Stomach (tissue), 9 donors: Measurements from ENCODE around the gene SSR4. TPM values are rescaled to one million over a fixed set of nuclear protein-coding genes. Genes with fewer than 3 reads are reported as not detected.

ENCODE experiments used
- DNase-seq, 2 donors: peaks; one replicate each; pipeline versions ENCODE4 v3.0.0 to v3.0.0-alpha.2; 2013 to 2019
- H3K27ac ChIP-seq, 5 donors: fragments of 200-600 bp in 4 of 5; sonication (generic) in 4 of 5; one replicate each; pipeline ENCODE4 v1.5.1; 2013 to 2019; ENCODE audit warnings: mild to moderate bottlenecking in 1 of 5, moderate library complexity in 1 of 5
- H3K27me3 ChIP-seq, 3 donors: fragments of 200-600 bp; sonication (generic); one replicate each; pipeline ENCODE4 v1.5.1; 2017 to 2019; ENCODE audit warnings: mixed run types in 1 of 3
- H3K36me3 ChIP-seq, 4 donors: fragments of 200-600 bp; sonication (generic); 1 replicate in 3 of 4; 2 replicates in 1 of 4; pipeline ENCODE4 v1.5.1; 2016 to 2019
- H3K4me1 ChIP-seq, 4 donors: fragments of 200-600 bp; sonication (generic); one replicate each; pipeline ENCODE4 v1.5.1; 2016 to 2019
- H3K4me3 ChIP-seq, 4 donors: fragments of 200-600 bp; sonication (generic) in 3 of 4; one replicate each; pipeline ENCODE4 v1.5.1; 2016 to 2019; ENCODE audit warnings: mild to moderate bottlenecking in 1 of 4
- H3K9me3 ChIP-seq, 4 donors: fragments of 200-600 bp; sonication (generic); one replicate each; pipeline ENCODE4 v1.5.1; 2016 to 2019
- CTCF ChIP-seq, 7 experiments: fragments of 450-650 bp in 4 of 7; fragments of 200-600 bp in 3 of 7; sonication (generic) in 3 of 7; IDR thresholded peaks; one replicate each; pipeline ENCODE4 v1.5.1; 2016 to 2019; ENCODE audit warnings: antibody characterized with exemption in 7 of 7, control low read depth in 2 of 7, mild to moderate bottlenecking in 1 of 7
- EP300 ChIP-seq: sonication (generic); formaldehyde crosslinking; IDR thresholded peaks from one replicate; pipeline ENCODE4 v1.6.1; 2017; ENCODE audit warnings: antibody characterized with exemption
- POLR2A ChIP-seq, 4 donors: fragments of 450-650 bp; IDR thresholded peaks; one replicate each; pipeline ENCODE4 v1.6.1; 2016; ENCODE audit warnings: antibody characterized with exemption in 4 of 4, control low read depth in 2 of 4, mild to moderate bottlenecking in 1 of 4, moderate library complexity in 1 of 4
- POLR2AphosphoS5 ChIP-seq, 3 donors: sonication (generic); formaldehyde crosslinking; IDR thresholded peaks; one replicate each; pipeline ENCODE4 v1.6.1; 2016; ENCODE audit warnings: antibody characterized with exemption in 3 of 3
- WGBS, 5 donors: extraction: QIAGEN DNeasy Blood & Tissue Kit in 3 of 5; methylation state at CpG; one replicate each; pipeline versions ENCODE4 v1.1.5 to v1.1.7; 2013 to 2018; 5-methylcytosine and 5-hydroxymethylcytosine counted together
- intact Hi-C: fragments of 100-400 bp; cut with DNase I; formaldehyde crosslinking; loops from one replicate; pipeline ENCODE4 v1.15.1; 2023; ENCODE audit warnings: low total_unique reads
- polyA plus RNA-seq, 3 donors: library from polyadenylated mRNA; stranded (reverse); fragments of 200-250 nt; gene quantifications; one replicate each; pipeline ENCODE4 v1.2.3, GENCODE V29; 2013
- total RNA-seq, 5 donors: library from RNA; depleted of rRNA; stranded (reverse); fragments of >200 nt; gene quantifications; one replicate each; pipeline versions ENCODE4 v1.1.0 to v1.2.3, GENCODE V29; 2014 to 2016
- donor health status: healthy with polysubstance abuse.
- donor health status: Bipolar disorder and iron deficiency.
- donor health status: healthy.

Gene SSR4
- total and polyA plus RNA-seq, 8 donors = 13.9 to 717 (median 174) TPM

- peak overlapping the region in 3 of 5 donors; percentile 25 to 76 (median 66) for H3K27ac ChIP-seq
- no peak for DNase-seq
- TF ChIP-seq POLR2A (IDR thresholded peaks at IDR 0.05) (no peak), CTCF (IDR thresholded peaks at IDR 0.05) (no peak), POLR2AphosphoS5 (IDR thresholded peaks at IDR 0.05) (no peak), EP300 (no peak)
- 27 to 66% (median 60%) methylated on average over 3 to 24 of the region's 24 CpGs for WGBS, 5 donors
- H3K4me3 ChIP-seq = peak overlapping the region in 1 of 4 donors; percentile 4
- intact Hi-C loops = no loop called here
- H3K27me3 ChIP-seq = peaks cover 0 to 20% (median 3%) of the 10 kb centered on the region in 3 donors
- H3K36me3 ChIP-seq = peaks cover 0 to 41% (median 29%) of the 10 kb centered on the region in 4 donors
- peaks cover 0 to 26% (median 15%) of the 10 kb centered on the region in 4 donors for H3K4me1 ChIP-seq
- H3K9me3 ChIP-seq = no peaks in the 10 kb centered on the region
Observed at GRCh38 chrX:153781428-153782047, 12.9 kb upstream of the SSR4 start.

- whole genome bisulfite sequencing, 5 donors = 48 to 60% (median 53%) methylated on average over 7 to 11 of the region's 11 CpGs; no CpG with 5 or more reads in 1 of the 5 donors
- H3K9me3 ChIP-seq = no peaks in the 10 kb centered on the region
- H3K27me3 ChIP-seq = peaks cover 0 to 17% (median 3%) of the 10 kb centered on the region in 3 donors
- no peak overlapping the region for H3K27ac ChIP-seq
- intact Hi-C loops = no loop called here
- no peak for DNase-seq
- H3K4me1 ChIP-seq = peaks cover 0 to 26% (median 15%) of the 10 kb centered on the region in 4 donors
- H3K4me3 ChIP-seq = no peak overlapping the region
- no peak for TF ChIP-seq EP300
- no peak for TF ChIP-seq POLR2A (IDR thresholded peaks at IDR 0.05)
- no peak for TF ChIP-seq POLR2AphosphoS5 (IDR thresholded peaks at IDR 0.05)
- no peak for TF ChIP-seq CTCF (IDR thresholded peaks at IDR 0.05)
- peaks cover 0 to 46% (median 33%) of the 10 kb centered on the region in 4 donors for H3K36me3 ChIP-seq
Observed at GRCh38 chrX:153782313-153782712, 12.2 kb upstream of the SSR4 start.

GRCh38 chrX:153782871-153783270 is 11.6 kb upstream of the SSR4 start:
- Histone ChIP-seq H3K27me3 (peaks cover 0 to 16% (median 3%) of the 10 kb centered on the region in 3 donors), H3K27ac (no peak overlapping the region), H3K36me3 (peaks cover 0 to 47% (median 37%) of the 10 kb centered on the region in 4 donors), H3K4me1 (peaks cover 0 to 26% (median 15%) of the 10 kb centered on the region in 4 donors), H3K9me3 (no peaks in the 10 kb centered on the region), H3K4me3 (no peak overlapping the region)
- TF ChIP-seq POLR2AphosphoS5 (IDR thresholded peaks at IDR 0.05) (no peak), POLR2A (IDR thresholded peaks at IDR 0.05) (no peak), CTCF (IDR thresholded peaks at IDR 0.05) (no peak), EP300 (no peak)
- intact Hi-C loops = no loop called here
- no peak for DNase-seq
- 40 to 91% (median 86%) methylated on average over 1 to 14 of the region's 14 CpGs for WGBS, 5 donors

- H3K27ac ChIP-seq = no peak overlapping the region
- peaks cover 0 to 16% (median 3%) of the 10 kb centered on the region in 3 donors for H3K27me3 ChIP-seq
- TF ChIP-seq EP300 = no peak
- WGBS, 5 donors = 66 to 86% (median 79%) methylated on average over 13 to 24 of the region's 24 CpGs
- no peaks in the 10 kb centered on the region for H3K9me3 ChIP-seq
- H3K36me3 ChIP-seq = peaks cover 0 to 52% (median 43%) of the 10 kb centered on the region in 4 donors
- DNase-seq = no peak
- intact Hi-C loops = no loop called here
- H3K4me3 ChIP-seq = no peak overlapping the region
- H3K4me1 ChIP-seq = peaks cover 0 to 26% (median 15%) of the 10 kb centered on the region in 4 donors
Observed at GRCh38 chrX:153783378-153784013, 11.0 kb upstream of the SSR4 start.
